NCI-H345 (cell line): Measurements from ENCODE around the gene MARS1.
"Not testable (repeated sequence)": the region's sequence is repeated elsewhere in the genome, so short reads cannot be mapped to it uniquely, and the experiment has no call there.

Source experiments
- DNase-seq: peaks from one replicate; lab custom pipeline; 2025; lab: John Stamatoyannopoulos, UW

The MARS1 gene

DNA sequence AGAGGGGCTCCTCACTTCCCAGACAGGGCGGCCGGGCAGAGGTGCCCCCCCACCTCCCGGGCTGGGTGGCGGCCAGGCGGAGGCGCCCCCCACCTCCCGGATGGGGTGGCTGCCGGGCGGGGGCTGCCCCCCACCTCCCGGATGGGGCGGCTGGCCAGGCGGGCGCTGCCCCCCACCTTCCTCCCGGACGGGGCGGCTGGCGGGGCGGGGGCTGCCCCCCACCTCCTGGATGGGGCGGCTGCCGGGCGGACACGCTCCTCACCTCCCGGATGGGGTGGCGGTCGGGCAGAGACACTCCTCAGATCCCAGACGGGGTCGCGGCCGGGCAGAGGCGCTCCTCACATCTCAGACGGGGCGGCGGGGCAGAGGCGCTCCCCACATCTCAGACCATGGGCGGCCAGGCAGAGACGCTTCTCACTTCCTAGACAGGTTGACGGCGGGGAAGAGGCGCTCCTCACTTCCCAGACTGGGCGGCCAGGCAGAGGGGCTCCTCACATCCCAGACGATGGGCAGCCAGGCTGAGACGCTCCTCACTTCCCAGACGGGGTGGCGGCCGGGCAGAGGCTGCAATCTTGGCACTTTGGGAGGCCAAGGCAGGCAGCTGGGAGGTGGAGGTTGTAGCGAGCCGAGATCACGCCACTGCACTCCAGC, 7.3 kb downstream of the MARS1 start:
- DNase-seq: not testable (repeated sequence)

DNA sequence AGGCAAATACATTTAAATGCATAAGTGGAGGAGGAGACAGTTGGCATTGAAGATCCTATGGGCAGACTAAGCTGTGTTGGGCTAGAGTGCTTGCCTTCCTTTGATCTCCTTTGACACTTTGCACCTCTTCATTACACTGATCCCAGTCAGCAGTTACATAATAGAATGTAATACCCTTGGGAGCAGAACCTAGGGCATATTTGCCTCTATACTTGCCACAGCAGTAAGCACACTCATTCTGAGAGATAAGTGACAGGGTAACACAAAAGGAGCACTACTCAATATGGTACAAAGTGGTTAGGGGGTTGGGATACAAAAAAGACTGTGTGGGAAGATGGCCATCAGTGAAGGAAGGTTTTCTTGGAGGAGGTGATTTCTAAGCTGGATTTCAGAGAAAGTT, 9.0 kb downstream of the MARS1 start:
- DNase-seq: no peak

DNA sequence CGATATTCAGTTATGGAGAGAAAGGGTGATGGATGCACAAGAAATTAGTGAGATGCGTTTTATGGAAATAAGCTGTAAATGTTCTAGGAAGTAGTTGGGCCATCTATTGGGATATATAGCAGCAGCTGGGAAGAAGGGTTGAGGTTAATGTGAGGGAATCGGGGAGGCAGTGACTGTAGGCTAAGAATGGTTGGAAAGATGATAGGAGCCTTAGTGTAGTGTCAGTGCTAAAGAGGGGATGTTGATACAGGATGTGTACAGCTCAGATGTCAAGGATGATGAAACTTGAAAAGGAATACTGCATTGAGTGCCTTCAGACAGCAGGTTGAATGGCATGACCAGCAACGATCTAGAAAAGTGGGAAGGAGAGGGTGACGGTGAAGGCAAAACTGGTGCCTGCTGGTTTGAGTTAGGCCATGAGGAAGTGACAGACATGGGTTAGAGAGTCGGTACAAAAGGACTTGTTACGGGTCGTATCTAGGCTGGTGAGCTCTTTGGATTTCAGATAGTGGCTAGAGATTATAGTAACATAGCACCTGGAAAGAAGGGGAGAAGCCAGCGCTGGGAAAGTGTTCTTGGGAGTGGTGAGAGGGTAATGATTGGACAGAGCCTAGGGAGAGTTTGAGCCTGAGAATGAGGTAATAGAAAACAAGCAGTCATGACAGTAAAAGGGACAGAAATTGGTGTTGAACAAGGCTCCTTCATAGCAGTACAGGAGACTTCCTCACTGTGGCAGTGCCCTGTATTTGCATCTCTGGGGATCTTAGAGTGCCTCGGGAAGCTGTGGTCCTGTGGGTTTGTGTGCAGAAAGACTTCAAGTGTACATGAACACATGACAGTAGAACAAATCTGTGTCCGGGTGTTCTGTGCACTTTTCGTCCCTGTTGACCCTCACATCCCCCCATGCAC, 9.6 kb downstream of the MARS1 start:
- no peak for DNase-seq

DNA sequence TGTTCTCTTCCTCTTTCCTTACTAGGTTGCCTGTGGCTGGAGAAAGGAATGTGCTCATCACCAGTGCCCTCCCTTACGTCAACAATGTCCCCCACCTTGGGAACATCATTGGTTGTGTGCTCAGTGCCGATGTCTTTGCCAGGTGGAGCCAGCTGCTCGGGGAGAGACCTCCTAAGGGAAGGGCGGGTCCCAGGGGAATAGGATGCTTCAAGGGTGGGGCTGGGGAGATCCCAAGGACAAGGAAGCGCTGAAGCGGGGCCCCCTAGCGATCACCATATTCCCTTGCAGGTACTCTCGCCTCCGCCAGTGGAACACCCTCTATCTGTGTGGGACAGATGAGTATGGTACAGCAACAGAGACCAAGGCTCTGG, 10.2 kb downstream of the MARS1 start:
- DNase-seq: no peak

DNA sequence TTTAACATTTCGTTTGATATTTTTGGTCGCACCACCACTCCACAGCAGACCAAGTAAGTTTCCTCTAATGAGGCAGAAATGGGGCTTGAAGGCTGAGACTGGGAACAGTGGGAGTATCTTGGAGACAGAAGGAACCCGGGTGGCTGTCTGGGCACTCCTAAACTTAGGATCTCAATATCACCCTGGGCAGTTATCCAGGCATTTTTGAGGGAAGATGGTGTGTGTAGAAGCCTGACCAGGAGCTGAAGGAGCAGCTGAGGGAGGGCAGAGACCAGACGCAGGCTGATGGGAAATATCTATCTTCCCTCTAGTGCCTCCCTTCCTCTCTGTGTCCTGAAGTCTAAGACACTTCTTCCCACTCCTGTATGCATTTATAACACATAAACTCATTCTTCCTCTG, 10.7 kb downstream of the MARS1 start:
- DNase-seq: no peak

DNA sequence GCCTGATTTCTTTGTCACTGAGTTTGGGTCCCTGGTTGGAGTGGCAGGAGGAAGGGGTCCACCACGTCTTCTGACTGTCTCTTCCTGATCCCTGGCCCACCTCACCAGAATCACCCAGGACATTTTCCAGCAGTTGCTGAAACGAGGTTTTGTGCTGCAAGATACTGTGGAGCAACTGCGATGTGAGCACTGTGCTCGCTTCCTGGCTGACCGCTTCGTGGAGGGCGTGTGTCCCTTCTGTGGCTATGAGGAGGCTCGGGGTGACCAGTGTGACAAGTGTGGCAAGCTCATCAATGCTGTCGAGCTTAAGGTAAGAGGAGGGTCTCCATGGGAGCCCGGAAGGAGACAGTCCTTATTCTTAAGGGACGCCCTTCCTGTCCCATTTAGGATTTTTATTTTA, 12.3 kb downstream of the MARS1 start:
- no peak for DNase-seq

DNA sequence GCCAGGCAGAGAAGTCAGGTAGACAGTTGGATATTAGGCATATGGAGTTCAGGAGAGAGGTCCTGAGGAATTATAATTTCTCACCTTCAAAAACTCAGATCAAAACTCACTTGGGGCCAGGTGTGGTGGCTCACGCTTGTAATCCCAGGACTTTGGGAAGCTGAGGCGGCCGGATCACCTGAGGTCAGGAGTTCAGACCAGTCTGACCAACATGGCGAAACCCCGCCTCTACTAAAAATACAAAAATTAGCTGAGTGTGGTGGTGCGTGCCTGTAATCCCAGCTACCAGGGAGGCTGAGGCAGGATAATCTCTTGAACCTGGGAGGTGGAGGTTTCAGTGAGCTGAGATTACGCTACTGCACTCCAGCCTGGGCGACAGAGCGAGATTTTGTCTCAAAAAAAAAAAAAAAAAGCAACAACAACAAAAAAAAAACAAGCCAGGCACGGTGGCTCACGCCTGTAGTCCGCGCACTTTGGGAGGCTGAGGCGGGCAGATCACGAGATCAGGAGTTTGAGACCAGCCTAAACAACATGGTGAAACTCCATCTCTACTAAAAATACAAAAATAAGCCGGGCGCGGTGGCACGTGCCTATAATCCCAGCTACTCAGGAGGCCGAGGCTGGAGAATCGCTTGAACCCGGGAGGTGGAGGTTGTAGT, 14.6 kb downstream of the MARS1 start:
- not testable (repeated sequence) for DNase-seq

DNA sequence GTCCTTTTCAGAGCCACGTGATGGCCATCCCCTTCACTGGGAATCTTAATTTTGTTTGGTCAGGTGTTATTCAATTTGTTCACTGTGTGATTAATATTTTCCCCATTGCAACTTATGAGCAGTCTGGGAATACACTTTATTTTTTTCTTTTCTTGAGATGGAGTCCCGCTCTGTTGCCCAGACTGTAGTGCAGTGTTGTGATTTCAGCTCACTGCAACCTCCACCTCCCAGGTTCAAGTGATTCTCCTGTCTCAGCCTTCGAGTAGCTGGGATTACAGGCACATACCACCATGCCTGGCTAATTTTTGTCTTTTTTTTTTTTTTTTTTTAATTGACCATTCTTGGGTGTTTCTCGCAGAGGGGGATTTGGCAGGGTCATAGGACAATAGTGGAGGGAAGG, 18.7 kb downstream of the MARS1 start:
- not testable (repeated sequence) for DNase-seq

DNA sequence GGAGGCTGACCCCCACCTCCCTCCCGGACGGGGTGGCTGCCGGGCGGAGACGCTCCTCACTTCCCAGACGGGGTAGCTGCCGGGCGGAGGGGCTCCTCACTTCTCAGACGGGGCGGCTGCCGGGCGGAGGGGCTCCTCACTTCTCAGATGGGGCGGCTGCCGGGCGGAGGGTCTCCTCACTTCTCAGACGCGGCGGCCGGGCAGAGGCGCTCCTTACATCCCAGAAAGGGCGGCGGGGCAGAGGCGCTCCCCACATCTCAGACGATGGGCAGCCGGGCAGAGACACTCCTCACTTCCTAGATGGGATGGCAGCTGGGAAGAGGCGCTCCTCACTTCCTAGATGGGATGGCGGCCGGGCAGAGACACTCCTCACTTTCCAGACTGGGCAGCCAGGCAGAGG, 19.9 kb downstream of the MARS1 start:
- DNase-seq: not testable (repeated sequence)

DNA sequence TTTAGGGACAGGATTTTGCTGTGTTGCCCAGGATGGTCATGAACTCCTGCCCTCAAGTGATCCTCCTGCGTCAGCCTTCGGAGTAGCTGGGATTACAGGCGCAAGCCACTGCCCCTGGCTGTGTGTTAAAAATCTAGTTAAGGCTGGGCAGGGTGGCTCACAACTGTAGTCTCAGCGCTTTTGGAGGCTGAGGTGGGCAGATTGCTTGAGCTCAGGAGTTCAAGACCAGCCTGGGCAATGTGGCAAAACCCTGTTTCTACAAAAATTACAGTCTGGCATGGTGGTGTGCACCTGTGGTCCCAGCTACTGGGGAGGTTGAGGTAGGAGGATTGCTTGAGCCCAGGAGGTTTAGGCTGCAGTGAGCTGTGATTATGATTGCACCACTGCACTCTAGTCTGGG, 23.3 kb downstream of the MARS1 start:
- DNase-seq: no peak

DNA sequence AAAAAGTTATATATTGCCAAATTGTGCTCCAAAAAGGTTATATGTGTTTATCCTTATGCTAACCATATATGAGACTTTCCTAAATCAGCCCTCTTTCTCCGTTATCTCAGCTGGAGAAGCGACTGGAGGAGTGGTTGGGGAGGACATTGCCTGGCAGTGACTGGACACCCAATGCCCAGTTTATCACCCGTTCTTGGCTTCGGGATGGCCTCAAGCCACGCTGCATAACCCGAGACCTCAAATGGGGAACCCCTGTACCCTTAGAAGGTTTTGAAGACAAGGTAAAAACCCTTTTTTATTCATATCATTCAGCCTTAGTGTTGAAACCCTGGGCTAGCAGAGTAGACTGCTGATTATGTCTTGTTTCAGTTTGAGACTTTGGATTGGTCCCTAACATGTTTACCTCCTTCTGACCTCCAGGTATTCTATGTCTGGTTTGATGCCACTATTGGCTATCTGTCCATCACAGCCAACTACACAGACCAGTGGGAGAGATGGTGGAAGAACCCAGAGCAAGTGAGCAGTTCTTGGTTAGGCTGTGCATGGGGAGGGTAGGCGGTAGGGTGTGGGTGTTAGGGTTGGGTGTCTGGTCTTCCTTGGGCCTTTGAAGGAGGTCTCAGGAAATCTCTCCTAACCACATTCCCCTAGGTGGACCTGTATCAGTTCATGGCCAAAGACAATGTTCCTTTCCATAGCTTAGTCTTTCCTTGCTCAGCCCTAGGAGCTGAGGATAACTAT, 23.9 kb downstream of the MARS1 start:
- no peak for DNase-seq

DNA sequence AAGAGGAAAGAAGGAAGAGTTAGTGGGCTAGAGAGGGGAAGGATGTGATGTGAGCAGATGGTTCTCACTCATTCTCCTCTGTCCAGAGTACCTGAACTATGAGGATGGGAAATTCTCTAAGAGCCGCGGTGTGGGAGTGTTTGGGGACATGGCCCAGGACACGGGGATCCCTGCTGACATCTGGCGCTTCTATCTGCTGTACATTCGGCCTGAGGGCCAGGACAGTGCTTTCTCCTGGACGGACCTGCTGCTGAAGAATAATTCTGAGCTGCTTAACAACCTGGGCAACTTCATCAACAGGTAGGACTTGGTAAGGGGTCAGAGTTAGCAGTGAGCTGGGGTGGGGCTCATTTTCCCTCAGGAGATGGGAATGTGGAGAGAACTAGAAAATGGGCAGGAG, 24.8 kb downstream of the MARS1 start:
- DNase-seq: no peak

DNA sequence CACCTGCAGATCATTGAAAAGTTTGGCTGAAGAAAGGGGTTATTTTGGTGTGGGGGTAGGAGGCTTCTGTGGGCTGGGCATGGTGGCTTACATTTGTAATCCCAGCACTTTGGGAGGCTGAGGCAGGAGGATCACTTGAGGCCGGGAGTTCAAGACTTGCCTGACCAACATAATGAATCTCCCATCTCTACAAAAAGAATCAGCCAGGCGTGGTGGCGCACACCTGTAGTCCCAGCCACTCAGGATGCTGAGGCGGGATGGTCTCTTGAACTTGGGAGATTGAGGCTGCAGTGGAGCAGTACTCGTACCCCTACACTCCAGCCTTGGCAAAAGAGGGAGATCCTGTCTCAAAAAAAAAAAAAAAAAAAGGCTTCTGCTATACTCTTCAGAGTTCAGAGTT, 25.4 kb downstream of the MARS1 start:
- DNase-seq: no peak

DNA sequence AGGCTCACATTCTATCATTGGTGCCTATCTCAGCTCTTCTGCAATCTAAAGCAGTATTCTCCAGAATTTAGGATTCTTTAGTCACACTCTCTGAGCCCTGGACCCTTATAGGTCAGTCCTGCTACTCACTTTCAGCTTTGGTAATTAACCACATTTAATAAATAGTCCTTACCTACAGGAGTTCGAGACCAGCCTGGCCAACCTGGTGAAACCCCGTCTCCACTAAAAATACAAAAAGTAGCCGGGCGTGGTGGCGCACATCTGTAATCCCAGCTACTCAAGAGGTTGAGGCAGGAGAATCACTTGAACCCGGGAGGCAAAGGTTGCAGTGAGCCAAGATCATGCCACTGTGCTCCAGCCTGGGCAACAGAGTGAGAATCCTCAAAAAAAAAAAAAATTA, 25.8 kb downstream of the MARS1 start:
- not testable (repeated sequence) for DNase-seq

DNA sequence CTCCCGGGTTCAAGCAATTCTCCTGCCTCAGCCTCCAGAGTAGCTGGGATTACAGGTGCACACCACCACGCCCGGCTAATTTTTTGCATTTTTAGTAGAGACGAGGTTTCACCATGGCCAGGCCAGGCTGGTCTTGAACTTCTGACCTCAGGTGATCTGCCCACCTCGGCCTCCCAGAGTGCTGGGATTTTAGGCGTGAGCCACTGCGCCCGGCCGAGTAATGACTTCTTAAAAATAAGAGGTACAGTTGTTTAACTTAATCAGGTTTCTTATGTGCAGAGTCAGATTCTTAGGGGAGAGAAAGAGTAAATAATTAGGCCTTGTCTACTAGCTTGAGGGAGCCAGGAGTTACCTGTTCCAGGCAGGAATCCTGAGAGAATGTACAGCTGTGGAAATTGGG, 26.4 kb downstream of the MARS1 start:
- DNase-seq: not testable (repeated sequence)

DNA sequence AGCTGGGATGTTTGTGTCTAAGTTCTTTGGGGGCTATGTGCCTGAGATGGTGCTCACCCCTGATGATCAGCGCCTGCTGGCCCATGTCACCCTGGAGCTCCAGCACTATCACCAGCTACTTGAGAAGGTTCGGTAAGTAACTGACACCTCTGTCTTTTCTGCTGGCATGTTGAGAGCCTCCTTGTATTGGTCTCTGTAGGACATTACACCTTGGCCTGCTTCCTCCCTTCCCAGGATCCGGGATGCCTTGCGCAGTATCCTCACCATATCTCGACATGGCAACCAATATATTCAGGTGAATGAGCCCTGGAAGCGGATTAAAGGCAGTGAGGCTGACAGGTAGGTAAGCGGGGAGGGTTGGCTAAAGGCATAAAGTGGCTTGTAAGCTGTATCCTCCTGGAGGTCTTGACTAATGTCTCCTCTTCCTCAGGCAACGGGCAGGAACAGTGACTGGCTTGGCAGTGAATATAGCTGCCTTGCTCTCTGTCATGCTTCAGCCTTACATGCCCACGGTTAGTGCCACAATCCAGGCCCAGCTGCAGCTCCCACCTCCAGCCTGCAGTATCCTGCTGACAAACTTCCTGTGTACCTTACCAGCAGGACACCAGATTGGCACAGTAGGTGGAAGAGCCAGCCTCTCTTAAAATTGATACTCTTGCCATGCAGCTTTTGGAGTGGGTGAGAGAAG, 27.0 kb downstream of the MARS1 start:
- DNase-seq: peak; percentile 80

DNA sequence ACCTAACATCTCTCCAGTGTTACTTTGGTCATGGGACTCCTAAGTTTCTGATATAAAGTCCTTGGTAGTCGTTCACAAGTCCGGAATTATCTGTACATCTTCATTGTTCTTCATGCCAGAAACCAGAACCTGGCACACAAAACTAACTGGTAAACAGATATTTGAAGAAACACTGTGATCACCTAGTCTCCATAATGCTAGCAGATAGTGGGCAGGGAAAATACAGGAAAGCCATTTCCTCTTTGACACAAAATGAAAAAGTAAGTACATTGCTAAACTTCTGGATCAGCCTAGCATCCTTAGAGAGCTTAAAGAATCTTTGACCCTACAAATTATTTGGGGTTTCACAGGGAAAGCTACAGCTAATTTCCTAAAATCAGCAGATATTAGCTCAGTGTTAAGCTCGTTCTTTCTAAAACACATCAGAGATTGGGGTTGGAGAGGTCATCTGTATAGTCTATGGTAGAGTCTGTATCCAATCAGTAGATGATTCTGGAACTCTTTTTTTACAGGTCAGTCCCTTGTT, 27.6 kb downstream of the MARS1 start:
- DNase-seq: no peak

DNA sequence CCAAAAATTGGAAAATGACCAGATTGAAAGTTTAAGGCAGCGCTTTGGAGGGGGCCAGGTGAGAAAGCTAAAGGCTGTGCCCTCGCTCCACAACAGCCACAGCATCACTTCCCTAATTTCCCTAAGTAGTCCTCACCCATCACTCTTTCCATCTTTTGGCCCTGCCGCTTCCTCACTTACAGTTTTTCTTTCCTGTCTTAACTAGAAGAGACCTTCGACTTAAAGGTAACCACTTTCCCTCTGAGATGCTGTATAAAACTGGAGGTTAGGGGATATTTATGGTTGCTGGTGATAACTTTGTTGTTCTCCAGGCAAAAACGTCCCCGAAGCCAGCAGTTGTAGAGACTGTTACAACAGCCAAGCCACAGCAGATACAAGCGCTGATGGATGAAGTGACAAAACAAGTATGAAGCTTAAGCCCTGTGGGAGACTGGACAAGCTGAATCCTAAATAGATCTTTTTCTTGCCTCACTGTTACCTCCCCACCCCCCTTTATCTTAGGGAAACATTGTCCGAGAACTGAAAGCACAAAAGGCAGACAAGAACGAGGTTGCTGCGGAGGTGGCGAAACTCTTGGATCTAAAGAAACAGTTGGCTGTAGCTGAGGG, 28.2 kb downstream of the MARS1 start:
- no peak for DNase-seq

DNA sequence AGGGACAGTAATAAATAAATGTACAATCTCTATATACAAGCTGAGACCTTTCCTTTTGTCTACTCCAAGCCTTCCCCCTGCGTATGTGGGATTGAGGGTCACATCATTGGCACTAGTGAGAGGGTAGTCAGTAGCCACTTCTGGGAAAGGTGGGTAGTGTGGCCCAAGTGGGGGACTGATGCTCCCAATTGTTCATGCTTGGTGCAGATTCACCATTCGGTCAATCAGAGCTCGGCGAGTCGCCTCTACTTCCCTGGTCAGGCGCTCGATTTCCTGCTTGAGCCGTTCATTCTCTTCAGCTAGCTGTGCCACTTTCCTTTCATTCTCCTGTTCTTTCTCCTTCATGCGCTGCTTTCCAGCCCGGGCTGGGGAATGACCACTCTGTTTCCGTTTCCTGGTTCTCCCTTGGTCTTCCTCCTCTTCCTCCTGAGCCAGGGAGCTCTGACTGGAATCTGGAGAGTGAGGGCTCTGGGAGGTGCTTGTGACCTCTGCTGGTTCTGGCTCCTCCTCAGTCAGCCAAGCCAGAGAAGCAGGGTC, 28.8 kb downstream of the MARS1 start:
- DNase-seq: no peak

DNA sequence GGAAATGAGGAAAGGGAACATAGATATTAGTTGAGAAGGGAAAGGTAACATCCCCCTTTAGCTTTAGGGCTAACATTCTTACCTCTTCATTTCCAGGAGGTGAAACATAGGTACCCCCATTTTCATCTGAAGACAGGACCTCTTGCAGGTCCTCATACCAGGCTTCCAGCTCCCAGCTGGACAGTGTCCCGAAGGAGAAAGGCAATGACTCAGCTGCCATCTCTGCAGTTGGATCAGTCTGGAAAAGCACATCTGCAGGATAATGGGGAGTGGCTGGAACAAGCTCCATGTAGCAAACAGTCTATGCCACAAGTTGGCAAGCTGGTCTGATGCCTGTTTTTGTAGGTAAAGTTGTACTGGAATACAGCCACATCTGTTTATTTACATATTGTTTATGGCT, 29.3 kb downstream of the MARS1 start:
- DNase-seq: no peak

DNA sequence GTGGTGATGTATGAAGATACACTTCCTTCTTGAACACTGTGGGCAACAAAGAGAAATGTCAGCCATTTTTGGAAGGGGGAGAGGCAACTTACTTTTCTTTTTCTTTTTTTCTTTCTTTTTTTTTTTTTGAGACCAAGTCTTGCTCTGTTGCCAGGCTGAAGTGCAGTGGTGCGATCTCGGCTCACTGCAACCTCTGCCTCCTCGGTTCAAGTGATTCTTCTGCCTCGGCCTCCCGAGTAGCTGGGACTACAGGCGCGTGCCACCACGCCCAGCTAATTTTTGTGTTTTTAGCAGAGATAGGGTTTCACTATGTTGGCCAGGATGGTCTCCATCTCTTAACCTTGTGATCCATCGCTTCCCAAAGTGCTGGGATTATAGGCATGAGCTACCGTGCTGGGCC, 29.9 kb downstream of the MARS1 start:
- DNase-seq: not testable (repeated sequence)
